Measurements from ENCODE around the gene UBE2QL1.
"Not testable (repeated sequence)": the region's sequence is repeated elsewhere in the genome, so short reads cannot be mapped to it uniquely, and the experiment has no call there.

Gene UBE2QL1

DNA sequence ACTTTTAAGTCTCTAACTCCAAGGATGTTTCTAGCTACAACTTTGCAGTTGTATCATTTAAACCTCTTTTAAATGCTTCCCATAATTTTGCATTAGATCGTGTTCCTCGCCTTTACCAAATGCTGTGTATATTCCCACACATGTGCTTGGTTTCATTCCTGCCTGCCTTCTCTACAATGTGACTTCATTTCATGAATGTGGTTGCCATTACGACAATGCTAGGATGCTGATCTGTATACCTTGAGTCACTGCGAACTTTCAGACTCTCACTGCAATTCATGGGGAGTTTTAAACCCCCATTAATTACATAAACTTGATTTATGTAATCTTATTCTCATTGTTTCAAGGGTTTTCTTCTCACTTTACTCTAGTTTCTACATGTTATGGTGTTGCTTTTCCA lies 50.3 kb downstream of the UBE2QL1 start:
- DNase-seq (ENCODE audit: low read depth), result no peak

GRCh38 chr5:6501701-6502100 lies 53.0 kb downstream of the UBE2QL1 start:
- DNase-seq (ENCODE audit: low read depth), result no peak

DNA sequence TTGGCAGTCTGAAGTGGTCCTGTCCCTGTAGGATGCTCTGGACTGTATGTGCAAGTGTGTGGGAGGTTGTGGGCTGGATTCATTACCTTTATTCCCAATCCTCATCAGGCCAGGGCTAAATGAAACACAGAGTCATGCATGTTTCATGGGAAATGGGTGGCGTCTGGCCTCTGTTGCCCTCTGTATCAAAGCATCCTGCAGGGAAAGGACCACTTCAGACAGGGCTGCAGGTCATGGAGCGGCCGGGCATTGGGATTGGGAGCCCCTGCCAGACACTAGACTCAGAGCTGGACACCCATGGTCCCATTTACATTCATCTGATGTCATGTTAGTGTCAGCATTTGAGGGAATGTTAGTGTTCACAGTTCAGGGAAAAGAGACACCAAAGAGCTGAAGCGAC lies 53.8 kb downstream of the UBE2QL1 start:
- DNase-seq (ENCODE audit: low read depth), result no peak

DNA sequence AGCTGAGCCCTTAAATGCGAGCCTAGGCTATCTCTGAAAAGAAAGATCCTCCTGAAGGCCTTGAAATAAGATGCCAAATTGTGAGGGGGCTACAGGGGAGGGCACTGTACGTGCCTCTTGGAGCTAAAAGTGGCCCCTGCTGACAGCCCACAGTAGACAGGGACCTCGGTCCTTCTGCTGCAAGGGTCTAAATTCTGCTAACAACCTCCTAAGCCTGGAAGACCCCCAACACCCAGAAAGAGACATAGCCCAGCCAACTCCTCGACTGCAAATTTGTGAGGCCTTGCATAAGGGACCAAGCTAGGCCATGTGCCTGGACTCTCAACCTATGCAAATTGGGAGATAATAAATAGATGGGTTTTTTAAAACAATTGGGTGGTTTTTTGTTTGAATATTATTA lies 54.7 kb downstream of the UBE2QL1 start:
- DNase-seq (ENCODE audit: low read depth), result no peak

DNA sequence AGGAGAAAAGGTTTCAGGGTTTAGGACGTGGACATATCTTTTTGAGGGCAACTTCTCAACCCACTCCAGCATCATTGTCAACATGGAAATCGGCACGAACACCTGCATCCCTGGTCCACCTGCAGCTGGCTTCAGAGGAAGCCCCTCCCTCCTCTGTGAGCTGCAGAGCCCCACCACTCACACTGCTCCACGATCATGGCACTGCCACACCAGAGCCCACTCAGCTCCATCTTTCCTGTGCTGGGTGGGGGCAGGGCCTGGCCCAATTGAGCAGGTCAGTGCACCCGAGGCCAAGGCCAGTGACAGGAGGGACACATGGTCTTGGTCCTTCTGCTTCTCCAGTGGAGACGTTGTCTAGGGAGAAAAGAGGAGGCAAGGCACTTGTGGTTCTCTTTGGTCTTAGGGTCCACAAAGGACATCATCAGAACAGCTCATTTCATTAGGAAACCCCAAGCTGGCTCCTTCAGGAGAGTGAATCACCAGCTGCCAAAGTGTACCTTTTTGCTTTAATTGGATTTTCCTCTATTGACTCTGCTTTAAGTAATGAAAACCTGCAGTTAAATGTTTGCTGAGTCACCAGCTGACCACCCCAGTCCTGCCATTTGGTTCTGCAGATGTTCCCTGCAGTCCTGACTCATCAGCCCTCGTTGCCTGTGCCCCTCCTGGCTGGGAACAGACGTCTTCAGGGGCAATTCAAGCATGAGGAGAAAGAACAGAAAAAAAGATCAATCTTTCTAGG lies 56.2 kb downstream of the UBE2QL1 start:
- peak; percentile 14 for DNase-seq (ENCODE audit: low read depth)

GRCh38 chr5:6505416-6505755 lies 56.7 kb downstream of the UBE2QL1 start:
- no peak for DNase-seq (ENCODE audit: low read depth)

GRCh38 chr5:6505783-6506557 lies 57.3 kb downstream of the UBE2QL1 start:
- no peak for DNase-seq (ENCODE audit: low read depth)

- DNase-seq (ENCODE audit: low read depth), result no peak
Measured at GRCh38 chr5:6506611-6507010, 58.0 kb downstream of the UBE2QL1 start.

GRCh38 chr5:6508931-6509330 lies 60.3 kb downstream of the UBE2QL1 start:
- DNase-seq (ENCODE audit: low read depth), result no peak

- DNase-seq (ENCODE audit: low read depth), result no peak
Measured at GRCh38 chr5:6510132-6510531, 61.5 kb downstream of the UBE2QL1 start.

DNA sequence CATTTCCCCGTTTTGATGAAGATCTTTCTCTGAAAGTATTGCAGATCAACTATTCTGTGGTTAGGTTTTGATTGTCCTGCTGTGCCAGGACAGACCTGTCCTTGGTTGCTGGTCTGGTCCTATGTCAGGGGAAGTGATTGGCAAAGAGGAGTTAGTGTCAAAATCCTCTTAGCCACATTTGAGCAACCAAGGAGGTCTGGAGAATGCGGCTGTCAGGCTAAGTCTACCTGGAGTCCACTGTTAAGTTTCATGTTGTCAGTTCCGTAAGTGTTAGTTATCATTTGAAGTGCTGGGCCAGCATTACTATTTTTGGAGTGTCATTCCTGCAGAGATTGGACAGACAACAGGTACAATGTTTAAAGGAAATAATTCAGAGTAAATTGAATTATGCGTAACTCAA lies 62.3 kb downstream of the UBE2QL1 start:
- no peak for DNase-seq (ENCODE audit: low read depth)

DNA sequence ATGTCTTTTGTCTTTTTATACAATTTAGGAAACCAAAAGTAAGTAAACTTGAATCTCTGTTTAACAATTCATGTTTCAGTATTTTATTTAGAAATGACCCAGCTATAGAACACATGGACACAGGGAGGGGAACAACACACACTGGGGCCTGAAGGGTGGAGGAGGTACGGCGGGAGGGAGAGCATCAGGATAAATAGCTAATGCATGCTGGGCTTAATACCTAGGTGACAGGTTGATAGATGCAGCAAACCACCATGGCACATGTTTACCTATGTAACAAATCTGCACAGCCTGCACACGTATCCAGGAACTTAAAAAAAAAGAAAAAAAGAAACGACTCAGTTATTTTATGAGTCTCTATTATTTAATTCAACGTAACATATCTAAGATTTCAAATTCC lies 67.2 kb downstream of the UBE2QL1 start:
- DNase-seq (ENCODE audit: low read depth), result not testable (repeated sequence)

- DNase-seq (ENCODE audit: low read depth), result no peak
Measured at GRCh38 chr5:6516823-6517222, 68.2 kb downstream of the UBE2QL1 start.

DNA sequence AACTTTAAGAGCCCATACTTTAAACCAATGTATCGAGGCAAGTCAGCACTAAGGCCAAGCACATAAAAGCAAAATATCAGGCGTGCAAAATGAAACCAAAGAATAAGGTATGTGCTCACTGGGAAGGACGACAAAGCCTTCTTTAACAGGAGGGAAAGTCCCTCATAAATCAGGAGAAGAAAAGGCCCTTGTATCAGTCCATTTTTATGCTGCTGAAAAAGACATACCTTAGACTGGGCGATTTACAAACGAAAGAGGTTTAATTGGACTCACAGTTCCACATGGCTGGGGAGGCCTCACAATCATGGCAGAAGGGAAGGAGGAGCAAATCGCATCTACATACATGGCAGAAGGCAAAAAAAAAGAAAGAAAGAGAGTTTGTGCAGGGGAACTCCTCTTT lies 68.9 kb downstream of the UBE2QL1 start:
- DNase-seq (ENCODE audit: low read depth), result no peak

- no peak for DNase-seq (ENCODE audit: low read depth)
Measured at GRCh38 chr5:6518298-6519057, 69.8 kb downstream of the UBE2QL1 start.

DNA sequence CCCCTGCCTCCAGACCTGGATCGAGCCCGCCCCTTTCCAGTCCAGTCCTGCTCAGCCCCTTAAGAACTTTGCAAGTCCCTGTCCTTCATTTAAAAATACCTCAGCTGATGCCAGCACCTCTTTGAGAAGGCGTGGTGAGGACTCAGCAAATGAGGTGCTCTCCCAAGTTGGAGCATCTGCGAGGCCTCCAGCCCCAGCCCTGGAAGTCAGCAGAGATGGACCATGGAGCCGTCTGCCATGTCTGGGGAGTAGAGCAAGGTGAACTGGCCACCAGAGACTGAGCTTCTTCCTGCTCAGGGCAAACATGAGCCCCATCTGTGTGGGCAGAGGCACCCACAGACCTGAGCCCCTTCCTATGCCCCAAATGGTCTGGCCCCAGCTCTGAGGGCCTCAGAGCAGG lies 71.5 kb downstream of the UBE2QL1 start:
- DNase-seq (ENCODE audit: low read depth), result no peak

DNA sequence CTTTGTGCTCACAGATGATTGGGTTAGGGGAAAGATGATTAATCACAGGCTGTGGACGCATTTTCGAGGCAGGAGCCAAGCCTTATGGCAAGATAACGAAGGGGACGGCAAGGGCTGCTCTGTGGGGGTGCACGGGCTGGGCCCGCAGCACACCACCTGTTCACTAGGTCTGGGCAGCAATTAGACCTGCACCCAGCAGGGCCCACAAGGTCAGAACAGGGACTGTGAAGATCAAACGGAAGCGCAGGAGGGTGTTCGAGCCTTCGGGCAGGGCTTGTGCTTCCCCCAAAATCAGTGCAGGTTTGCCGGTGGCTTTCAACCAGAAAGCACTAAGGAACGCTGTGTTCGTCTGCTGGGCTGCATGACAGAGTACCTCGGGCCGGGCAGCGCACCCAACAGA lies 73.7 kb downstream of the UBE2QL1 start:
- no peak for DNase-seq (ENCODE audit: low read depth)

DNA sequence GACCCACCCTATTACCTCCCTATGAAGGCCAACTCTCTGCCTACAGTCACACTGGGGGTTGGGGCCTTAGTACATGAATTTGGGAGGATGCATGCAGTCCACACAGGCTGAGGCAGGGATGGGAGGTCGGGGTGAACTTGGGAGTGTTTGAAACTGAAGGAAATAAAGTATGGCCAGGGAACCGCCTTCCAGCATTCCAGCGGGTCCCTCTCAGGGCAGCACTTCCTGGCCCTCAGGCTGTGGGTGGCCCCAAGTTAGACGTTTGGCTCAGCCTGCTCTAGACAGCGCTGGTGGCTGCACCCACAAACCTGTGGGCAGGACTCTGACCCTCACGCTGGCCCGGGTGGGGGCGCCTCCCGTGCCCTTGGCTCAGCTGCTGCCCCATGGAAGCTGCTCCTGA lies 74.3 kb downstream of the UBE2QL1 start:
- no peak for DNase-seq (ENCODE audit: low read depth)

- no peak for DNase-seq (ENCODE audit: low read depth)
Measured at GRCh38 chr5:6525422-6525821, 76.8 kb downstream of the UBE2QL1 start.

GRCh38 chr5:6525910-6526309 lies 77.3 kb downstream of the UBE2QL1 start:
- DNase-seq (ENCODE audit: low read depth), result peak; percentile 34

GRCh38 chr5:6527749-6528455 lies 79.2 kb downstream of the UBE2QL1 start:
- no peak for DNase-seq (ENCODE audit: low read depth)

- DNase-seq (ENCODE audit: low read depth), result no peak
Measured at GRCh38 chr5:6535594-6535993, 86.9 kb downstream of the UBE2QL1 start.
